ENCODE data around the gene ATRN.

- TF ChIP-seq TAF1 (IDR thresholded peaks at IDR 0.05; ENCODE audit: low read depth) = no peak
- no peak for TF ChIP-seq CTCF (IDR thresholded peaks at IDR 0.05; ENCODE audit: poor library complexity, severe bottlenecking)
- no peak for TF ChIP-seq POLR2AphosphoS5 (IDR thresholded peaks at IDR 0.05)
These were observed 82.8 kb downstream of the ATRN start for GRCh38 chr20:3553663-3554062.
